ENCODE data around the gene ZNF641. TPM values are rescaled to one million over a fixed set of nuclear protein-coding genes. Genes with fewer than 3 reads are reported as not detected.

Gene ZNF641
- total RNA-seq (2014; rRNA removed; shearing (Covaris generic)) (11.8 and 21.2 TPM in 2 replicates), total RNA-seq (2022) (10.6 and 11.1 TPM in 2 replicates), Bru-seq, nascent RNA (percentile 62 among the genes with signal in this experiment), BruChase-seq, experiment 1, labeled RNA remaining after a 6-hour chase (percentile 54 among the genes with signal in this experiment), BruChase-seq, experiment 2, labeled RNA remaining after a 2-hour chase (percentile 68 among the genes with signal in this experiment)
- long read RNA-seq, partial matches to known transcripts, result 0 of 6 reads
- long read RNA-seq, other reads (novel, unspliced or antisense), result 3 of 6 reads

GRCh38 chr12:48350249-48351021 is at the start of gene ZNF641:
ZNF641 (minus strand) TSS chr12:48350919; CDS start chr12:48348090, 2,829 bp downstream.
- peaks cover 11% of the 10 kb centered on the region for H3K4me1 ChIP-seq (ENCODE audit: insufficient read depth, low read length, poor library complexity, severe bottlenecking)
- peak within 1 kb of the TSS; percentile 75 for H3K4me3 ChIP-seq (ENCODE audit: low read depth, low read length, poor library complexity, severe bottlenecking)
- H3K36me3 ChIP-seq (ENCODE audit: insufficient read depth, low read length), result peaks cover 22% of the 10 kb centered on the region
- CTCF ChIA-PET (ENCODE audit: unreplicated experiment), result no interaction called here
- TF ChIP-seq, protein P1, sequence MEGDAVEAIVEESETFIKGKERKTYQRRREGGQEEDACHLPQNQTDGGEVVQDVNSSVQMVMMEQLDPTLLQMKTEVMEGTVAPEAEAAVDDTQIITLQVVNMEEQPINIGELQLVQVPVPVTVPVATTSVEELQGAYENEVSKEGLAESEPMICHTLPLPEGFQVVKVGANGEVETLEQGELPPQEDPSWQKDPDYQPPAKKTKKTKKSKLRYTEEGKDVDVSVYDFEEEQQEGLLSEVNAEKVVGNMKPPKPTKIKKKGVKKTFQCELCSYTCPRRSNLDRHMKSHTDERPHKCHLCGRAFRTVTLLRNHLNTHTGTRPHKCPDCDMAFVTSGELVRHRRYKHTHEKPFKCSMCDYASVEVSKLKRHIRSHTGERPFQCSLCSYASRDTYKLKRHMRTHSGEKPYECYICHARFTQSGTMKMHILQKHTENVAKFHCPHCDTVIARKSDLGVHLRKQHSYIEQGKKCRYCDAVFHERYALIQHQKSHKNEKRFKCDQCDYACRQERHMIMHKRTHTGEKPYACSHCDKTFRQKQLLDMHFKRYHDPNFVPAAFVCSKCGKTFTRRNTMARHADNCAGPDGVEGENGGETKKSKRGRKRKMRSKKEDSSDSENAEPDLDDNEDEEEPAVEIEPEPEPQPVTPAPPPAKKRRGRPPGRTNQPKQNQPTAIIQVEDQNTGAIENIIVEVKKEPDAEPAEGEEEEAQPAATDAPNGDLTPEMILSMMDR (conservative IDR thresholded peaks at IDR 0.05; ENCODE audit: low read length), result no peak
- no peak for TF ChIP-seq EZH2phosphoT487 (IDR thresholded peaks at IDR 0.05; ENCODE audit: borderline replicate concordance, low read depth, low read length)
- H2AFZ ChIP-seq (ENCODE audit: low read length), result peak within 1 kb of the TSS; percentile 100
- POLR2A ChIA-PET, result no interaction called here
- no peaks in the 10 kb centered on the region for H3K9me2 ChIP-seq (ENCODE audit: insufficient read depth, low read length)
- BruUV-seq (replicated peaks), result no TSS peak
- peak within 1 kb of the TSS; percentile 45 for H3K27ac ChIP-seq (ENCODE audit: low read depth, low read length, poor library complexity, severe bottlenecking)
- no peaks in the 10 kb centered on the region for H3K79me2 ChIP-seq (ENCODE audit: insufficient read depth, low read depth, low read length)
- no peaks in the 10 kb centered on the region for H3K9me3 ChIP-seq (ENCODE audit: low read length)
- H3K4me2 ChIP-seq (ENCODE audit: low read length), result peak within 1 kb of the TSS; percentile 100
- intact Hi-C loops (cut with micrococcal nuclease; ENCODE audit: unreplicated experiment), result loop anchor here (5.0 kb wide), 1 partner anchor 153 kb away; no protein-coding TSS in a partner anchor
- no peaks in the 10 kb centered on the region for H4K20me1 ChIP-seq (ENCODE audit: insufficient read depth, low read length)
- peak; percentile 84 for DNase-seq (ENCODE audit: low spot score)

DNA sequence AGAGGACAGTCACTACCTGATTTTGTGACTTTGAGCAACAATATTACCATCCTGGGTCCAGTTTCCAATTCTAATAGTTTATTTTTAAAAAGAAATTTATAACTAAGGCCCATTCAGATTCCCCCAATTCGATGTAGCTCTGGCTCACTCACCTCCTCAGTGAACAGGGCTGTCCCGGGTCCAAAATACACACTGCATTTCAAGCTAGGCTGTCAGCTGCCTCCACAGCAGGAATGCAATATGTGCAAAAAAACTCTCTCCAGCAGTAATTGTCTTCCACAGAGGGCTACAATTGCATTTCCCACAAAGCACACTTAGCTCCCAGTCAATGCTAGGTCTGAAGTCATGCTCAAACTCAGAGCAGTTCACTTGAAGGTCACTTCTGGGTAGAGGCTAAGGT is 39.3 kb upstream of the ZNF641 start:
- TF ChIP-seq, protein P1 (conservative IDR thresholded peaks at IDR 0.05; ENCODE audit: low read length), result no peak
- TF ChIP-seq EZH2phosphoT487 (IDR thresholded peaks at IDR 0.05; ENCODE audit: borderline replicate concordance, low read depth, low read length), result no peak
- ChIA-PET CTCF (ENCODE audit: unreplicated experiment) (no interaction called here), POLR2A (no interaction called here)
- Histone ChIP-seq H3K79me2 (ENCODE audit: insufficient read depth, low read depth, low read length) (no peaks in the 10 kb centered on the region), H3K4me2 (ENCODE audit: low read length) (no peak overlapping the region), H3K4me3 (ENCODE audit: low read depth, low read length, poor library complexity, severe bottlenecking) (no peak overlapping the region), H4K20me1 (ENCODE audit: insufficient read depth, low read length) (no peaks in the 10 kb centered on the region), H2AFZ (ENCODE audit: low read length) (no peak overlapping the region), H3K36me3 (ENCODE audit: insufficient read depth, low read length) (no peaks in the 10 kb centered on the region), H3K4me1 (ENCODE audit: insufficient read depth, low read length, poor library complexity, severe bottlenecking) (no peaks in the 10 kb centered on the region), H3K27ac (ENCODE audit: low read depth, low read length, poor library complexity, severe bottlenecking) (no peak overlapping the region), H3K9me3 (ENCODE audit: low read length) (no peaks in the 10 kb centered on the region), H3K9me2 (ENCODE audit: insufficient read depth, low read length) (no peaks in the 10 kb centered on the region)
- no peak for DNase-seq (ENCODE audit: low spot score)
- intact Hi-C loops (cut with micrococcal nuclease; ENCODE audit: unreplicated experiment), result no loop called here
- BruUV-seq (replicated peaks), result no TSS peak
